Left lung (tissue), 10 donors: Measurements from ENCODE around the gene NDUFS1. TPM values are rescaled to one million over a fixed set of nuclear protein-coding genes. Genes with fewer than 3 reads are reported as not detected.
A peak's percentile ranks its signal among the peaks of the same experiment; 100 is the strongest.

Source experiments
- ATAC-seq: fragments of 200-7000 bp; cut with Tn5 transposase; one replicate; pipeline ENCODE4 v1.9.1; 2020; ENCODE audit warnings: moderate library complexity
- DNase-seq, 4 donors: peaks; one replicate each; pipeline ENCODE4 v3.0.0-alpha.2; 2013 to 2020
- H3K27ac ChIP-seq, 2 donors: fragments of 200-600 bp; sonication (generic) in 1 of 2; one replicate each; pipeline versions ENCODE4 v1.5.0 to v1.8.0; 2020 to 2021
- H3K27me3 ChIP-seq, 2 donors: fragments of 200-600 bp; sonication (generic) in 1 of 2; one replicate each; pipeline versions ENCODE4 v1.5.0 to v1.8.0; 2020 to 2021
- H3K36me3 ChIP-seq, 2 donors: fragments of 200-600 bp; sonication (generic) in 1 of 2; one replicate each; pipeline versions ENCODE4 v1.5.0 to v1.8.0; 2020 to 2021
- H3K4me1 ChIP-seq, 2 donors: fragments of 200-600 bp; one replicate each; pipeline ENCODE4 v1.8.0; 2021
- H3K4me3 ChIP-seq, 2 donors: fragments of 200-600 bp; sonication (generic) in 1 of 2; one replicate each; pipeline versions ENCODE4 v1.5.0 to v1.8.0; 2020 to 2021; ENCODE audit warnings: mild to moderate bottlenecking in 1 of 2
- H3K9me3 ChIP-seq, 2 donors: fragments of 200-600 bp; sonication (generic) in 1 of 2; one replicate each; pipeline versions ENCODE4 v1.5.0 to v1.8.0; 2020 to 2021
- CTCF ChIP-seq, 2 donors: fragments of 200-600 bp; sonication (generic) in 1 of 2; IDR thresholded peaks; one replicate each; pipeline versions ENCODE4 v1.5.0 to v1.8.0; 2021; ENCODE audit warnings: antibody characterized with exemption in 2 of 2
- intact Hi-C, 2 donors: fragments of 100-400 bp; cut with DNase I; formaldehyde crosslinking; loops; one replicate each; pipeline versions ENCODE4 v1.11.2 to v1.14.2; 2022
- polyA plus RNA-seq, 6 donors: library from polyadenylated mRNA; unstranded; fragments of 120-200 nt; gene quantifications; one replicate each; pipeline ENCODE4 v1.2.1, GENCODE V29; 2013; ENCODE audit not compliant: insufficient read length in 6 of 6
- total RNA-seq, 2 donors: library from RNA; stranded (reverse); fragmentation: NEBNext Ultra II Directional; extraction: Animal tissue kit (Norgen Biotek cat#: 25700); gene quantifications; one replicate each; pipeline ENCODE4 v1.2.1, GENCODE V29; 2021
- donor health status: DM: no; HTN: yes; CAD: no.
- donor health status: DM: no; HTN: no; CAD: no.

Gene NDUFS1
- total and polyA plus RNA-seq, 8 donors = 48.5 to 79.8 (median 57.9) TPM

GRCh38 chr2:206086716-206087350, 72.4 kb downstream of the NDUFS1 start:
- H3K27me3 ChIP-seq = no peaks in the 10 kb centered on the region
- peak overlapping the region; percentile 80 to 87 for H3K4me3 ChIP-seq
- DNase-seq (peak in 2 of 4 donors; percentile 8 to 28), ATAC-seq (peak; percentile 1)
- intact Hi-C loops = loop anchor here in 1 of 2 donors (10.0 kb wide), 1 partner anchor 68 kb away; the partner anchor contains the start of genes EEF1B2 and NDUFS1
- TF ChIP-seq CTCF (IDR thresholded peaks at IDR 0.05) = no peak
- no peaks in the 10 kb centered on the region for H3K9me3 ChIP-seq
- H3K27ac ChIP-seq = peak overlapping the region; percentile 96 to 99
- H3K4me1 ChIP-seq = peaks cover 15 to 47% of the 10 kb centered on the region in 2 donors
- H3K36me3 ChIP-seq = peaks cover 0 to 12% of the 10 kb centered on the region in 2 donors

- H3K9me3 ChIP-seq = no peaks in the 10 kb centered on the region
- intact Hi-C loops = loop anchor here in 1 of 2 donors (10.0 kb wide), 1 partner anchor 69 kb away; the partner anchor contains the start of genes EEF1B2 and NDUFS1
- ATAC-seq (peak; percentile 86), DNase-seq (peak; percentile 80 to 92 (median 86))
- peak within 1 kb of the TSS; percentile 96 to 99 for H3K27ac ChIP-seq
- TF ChIP-seq CTCF (IDR thresholded peaks at IDR 0.05) = peak in 1 of 2 donors; percentile 54
- H3K4me3 ChIP-seq = peak within 1 kb of the TSS; percentile 80 to 87
- H3K4me1 ChIP-seq = peaks cover 15 to 47% of the 10 kb centered on the region in 2 donors
- no peaks in the 10 kb centered on the region for H3K27me3 ChIP-seq
- peaks cover 0 to 12% of the 10 kb centered on the region in 2 donors for H3K36me3 ChIP-seq
Observed at GRCh38 chr2:206085742-206086445, 73.3 kb downstream of the NDUFS1 start, which contains the start of gene INO80D. TSS of gene INO80D (minus strand) at chr2:206086174. CDS start at chr2:206063016, 23,158 bp downstream.

GRCh38 chr2:206084870-206085741, 74.1 kb downstream of the NDUFS1 start:
- TF ChIP-seq CTCF (IDR thresholded peaks at IDR 0.05) = no peak
- peak; percentile 41 for ATAC-seq
- Histone ChIP-seq H3K4me3 (peak overlapping the region; percentile 80 to 87), H3K27me3 (no peaks in the 10 kb centered on the region), H3K4me1 (peaks cover 15 to 50% of the 10 kb centered on the region in 2 donors), H3K9me3 (no peaks in the 10 kb centered on the region), H3K27ac (peak overlapping the region; percentile 96 to 99), H3K36me3 (peaks cover 0 to 7% of the 10 kb centered on the region in 2 donors)
- intact Hi-C loops = loop anchor here in 1 of 2 donors (10.0 kb wide), 1 partner anchor 70 kb away; the partner anchor contains the start of genes EEF1B2 and NDUFS1
- peak; percentile 42 to 83 (median 48) for DNase-seq

- H3K4me3 ChIP-seq = peak overlapping the region; percentile 80 to 87
- intact Hi-C loops = loop anchor here in 1 of 2 donors (10.0 kb wide), 1 partner anchor 70 kb away; the partner anchor contains the start of genes EEF1B2 and NDUFS1
- no peaks in the 10 kb centered on the region for H3K27me3 ChIP-seq
- H3K36me3 ChIP-seq = peaks cover 0 to under 1% of the 10 kb centered on the region in 2 donors
- H3K4me1 ChIP-seq = peaks cover 15 to 57% of the 10 kb centered on the region in 2 donors
- peak in 3 of 4 donors; percentile 67 to 82 (median 72) for DNase-seq
- no peak for TF ChIP-seq CTCF (IDR thresholded peaks at IDR 0.05)
- H3K9me3 ChIP-seq = no peaks in the 10 kb centered on the region
- H3K27ac ChIP-seq = peak overlapping the region; percentile 96 to 99
- peak; percentile 59 for ATAC-seq
Observed at GRCh38 chr2:206084439-206084869, 74.8 kb downstream of the NDUFS1 start.
